Activated CD8-positive, alpha-beta memory T cell treated with anti-CD3 and anti-CD28 coated beads, Interleukin-2, amount 50 U/mL, for 1 hour (primary cell): Measurements from ENCODE around the gene GALNT11.

ENCODE experiments used
- DNase-seq: peaks from one replicate; pipeline ENCODE4 v3.0.0-alpha.2; 2020; ENCODE audit errors: extremely low read depth

GALNT11 gene

GRCh38 chr7:152149363-152149762 is 123.9 kb downstream of the GALNT11 start:
- no peak for DNase-seq

GRCh38 chr7:152152267-152152666 is 126.8 kb downstream of the GALNT11 start:
- DNase-seq = no peak

- no peak for DNase-seq
Observed at GRCh38 chr7:152158801-152159587, 133.5 kb downstream of the GALNT11 start.

- no peak for DNase-seq
Observed at GRCh38 chr7:152161171-152161570, 135.7 kb downstream of the GALNT11 start.

GRCh38 chr7:152162287-152162686 is 136.8 kb downstream of the GALNT11 start:
- no peak for DNase-seq
